G401.6 (cell line): ENCODE results near the gene TTC34.
"Not testable (repeated sequence)": the region's sequence is repeated elsewhere in the genome, so short reads cannot be mapped to it uniquely, and the experiment has no call there.

Source experiments
- FAIRE-seq: peaks from 2 replicates; lab custom pipeline; 2012; peaks lifted over from hg19 to GRCh38; lab: Jason Lieb, UNC

TTC34 gene

DNA sequence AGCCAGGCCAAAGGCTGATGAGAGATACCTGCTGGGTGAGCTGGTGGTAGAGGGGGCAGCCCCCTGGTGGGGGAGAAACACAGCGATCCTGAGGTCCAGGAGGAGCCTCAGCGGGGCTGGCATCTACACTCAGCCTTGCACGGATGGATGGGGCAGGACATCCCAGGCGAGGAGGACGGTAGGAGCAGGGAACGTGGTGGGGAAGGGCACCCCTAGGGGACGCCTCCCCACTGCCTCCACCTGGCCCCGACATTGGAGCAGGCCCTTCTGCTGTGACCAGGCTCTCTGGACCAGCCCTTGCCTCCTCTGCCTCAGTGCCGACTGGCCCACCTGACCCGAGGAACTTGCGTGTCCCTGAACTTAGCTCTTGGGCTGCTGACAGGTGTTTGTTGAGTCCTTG, 162.3 kb downstream of the TTC34 start:
- FAIRE-seq = no peak

DNA sequence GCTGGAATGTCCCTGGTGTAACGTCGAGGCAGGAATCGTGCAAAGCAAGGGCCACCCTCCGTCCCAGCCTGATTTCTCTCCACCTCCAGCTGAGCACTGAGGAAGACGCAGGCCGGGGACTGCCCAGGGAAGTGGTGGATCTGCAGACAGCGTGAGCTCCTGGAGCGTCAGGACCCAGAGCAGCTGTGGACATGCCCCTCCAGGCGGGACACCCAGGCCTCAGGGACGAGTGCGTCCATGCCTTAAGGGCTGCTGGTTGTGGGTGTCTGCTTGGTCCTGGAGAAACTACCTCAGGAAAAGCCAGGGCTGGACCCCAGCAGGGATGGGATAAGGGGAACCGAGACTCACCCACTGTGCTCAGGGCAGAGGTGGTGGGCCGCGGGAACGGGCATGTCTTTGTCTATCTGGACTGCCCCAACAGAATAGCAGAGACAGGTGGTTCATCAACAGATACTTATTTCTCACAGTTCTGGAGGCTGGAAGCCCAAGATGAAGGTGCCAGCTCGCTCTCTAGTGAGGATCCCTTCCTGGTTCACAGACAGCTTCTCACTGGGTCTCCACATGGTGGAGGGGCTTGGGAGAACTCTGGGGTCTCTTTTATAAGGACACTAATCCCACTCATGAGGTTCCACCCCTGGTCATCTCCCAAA, 162.9 kb downstream of the TTC34 start:
- FAIRE-seq = no peak

DNA sequence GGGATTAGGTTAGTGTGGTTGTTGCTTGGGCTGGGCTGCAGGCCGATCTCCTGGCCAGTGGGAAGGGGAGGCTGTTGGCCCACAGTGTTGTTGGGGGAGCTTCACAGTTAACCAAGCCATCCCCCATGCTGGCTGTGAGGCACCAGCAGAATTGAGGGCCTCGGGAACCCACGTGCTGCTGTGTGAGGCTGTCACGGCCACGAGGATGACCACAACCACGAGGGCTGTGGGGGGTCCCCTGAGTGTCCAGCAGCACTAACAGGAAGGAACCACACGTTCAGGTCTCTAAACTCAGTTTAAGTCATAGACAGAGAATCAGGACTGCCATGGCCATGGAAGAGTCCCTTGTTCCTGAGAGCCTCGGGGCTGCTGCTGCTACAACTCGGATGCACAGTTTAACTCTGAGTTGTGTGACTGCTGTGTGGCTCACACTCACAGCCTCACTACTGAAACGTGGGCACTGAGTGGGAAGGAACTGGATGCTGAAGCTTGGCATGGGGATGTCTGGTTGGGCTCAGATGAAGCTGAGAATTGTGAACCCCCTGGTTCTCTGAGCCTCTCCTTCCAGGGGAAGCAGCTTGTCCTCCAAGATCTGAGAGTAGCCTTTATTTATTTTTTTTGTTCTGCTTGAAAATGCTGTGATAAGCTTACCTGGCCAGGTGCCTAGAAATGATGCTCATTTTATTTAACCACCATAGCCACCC, 163.9 kb downstream of the TTC34 start:
- FAIRE-seq = no peak

GRCh38 chr1:2636733-2637132, 164.8 kb downstream of the TTC34 start:
- FAIRE-seq = no peak

DNA sequence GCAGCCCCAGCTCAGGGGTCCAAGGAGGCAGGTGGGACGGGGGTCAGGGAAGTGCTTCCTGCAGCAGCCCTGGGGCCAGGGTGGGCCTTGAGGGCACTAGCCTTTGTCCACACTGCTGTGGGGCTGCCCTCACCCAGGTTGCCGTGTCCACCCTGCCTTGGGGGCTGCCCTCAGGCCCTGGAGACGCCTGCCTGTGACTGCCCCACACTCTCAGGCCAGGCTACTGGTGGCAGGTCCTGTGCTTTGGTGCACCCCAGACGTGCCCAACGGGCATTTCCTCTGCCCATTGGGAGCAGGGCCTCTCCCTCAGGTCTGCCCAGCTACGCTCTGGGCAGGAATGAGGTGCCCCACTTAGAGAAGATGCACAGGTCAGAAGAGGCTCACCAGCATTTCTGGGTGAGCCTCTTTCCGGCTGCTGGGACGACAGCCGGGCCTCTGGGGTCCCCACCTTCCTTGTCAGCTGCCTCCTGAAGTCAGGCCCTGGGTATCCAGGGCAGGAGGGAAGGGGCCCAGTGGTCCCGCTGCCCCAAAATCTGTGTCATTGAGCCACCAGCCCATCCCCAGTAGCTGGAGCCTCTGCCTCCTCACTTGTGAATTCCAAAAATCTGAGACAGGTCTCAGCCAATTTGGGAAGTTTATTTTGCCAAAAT, 166.0 kb downstream of the TTC34 start:
- no peak for FAIRE-seq

GRCh38 chr1:2633936-2634491, 167.5 kb downstream of the TTC34 start:
- FAIRE-seq = no peak

DNA sequence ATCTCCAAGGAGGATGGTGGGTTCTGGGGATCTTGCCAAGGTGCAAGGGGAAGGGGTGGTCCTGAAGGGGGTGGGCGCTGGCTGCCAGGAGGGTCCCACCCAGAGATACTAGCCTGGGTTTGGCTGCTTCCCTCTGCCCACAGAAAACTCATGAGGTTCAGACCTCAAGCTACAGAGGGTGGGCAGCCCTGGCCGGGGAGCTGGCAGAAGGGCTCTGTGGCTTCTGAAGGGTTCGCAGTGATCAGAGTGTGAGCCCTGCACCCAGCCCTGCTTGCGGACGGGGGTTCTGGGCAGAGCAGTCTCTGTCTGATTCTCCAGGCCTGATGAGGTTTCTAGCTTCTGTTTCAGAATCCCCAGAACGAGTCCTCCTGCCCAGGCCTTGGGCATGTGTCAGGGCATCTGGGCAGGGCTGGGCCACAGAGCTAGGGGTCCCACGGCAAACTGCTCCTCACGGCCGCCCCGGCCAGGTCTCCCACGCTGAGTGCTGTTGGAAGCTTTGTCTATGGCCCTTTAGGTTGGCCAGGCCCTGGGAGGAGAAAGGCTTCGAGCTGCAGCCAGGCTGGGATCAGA, 168.0 kb downstream of the TTC34 start:
- FAIRE-seq = no peak

- FAIRE-seq = no peak
These were observed 168.7 kb downstream of the TTC34 start, which contains the start of gene MMEL1 for GRCh38 chr1:2632561-2633361. Gene MMEL1 (minus strand): TSS chr1:2633016. CDS start chr1:2629484, 3,532 bp downstream.

DNA sequence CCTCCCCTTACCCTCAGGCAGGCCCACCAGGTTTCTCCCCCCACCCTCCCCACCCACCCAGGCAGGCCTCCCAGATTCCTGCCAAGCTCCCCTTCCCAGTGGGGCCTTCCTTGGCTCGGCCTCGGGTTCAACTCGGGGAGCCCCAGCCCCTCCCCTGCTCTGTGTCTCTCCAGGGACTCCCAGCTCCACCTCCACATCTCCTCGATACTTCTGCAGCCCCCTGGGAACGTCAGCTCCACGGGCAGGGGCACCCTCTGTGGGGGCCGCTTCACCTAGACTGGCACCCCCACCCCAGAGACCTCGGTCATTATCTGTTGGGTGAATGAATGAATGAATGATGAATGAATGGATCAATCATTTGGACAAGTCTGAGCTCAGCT, 169.5 kb downstream of the TTC34 start:
- FAIRE-seq = no peak

GRCh38 chr1:2631136-2632050, 170.1 kb downstream of the TTC34 start:
- FAIRE-seq = no peak

DNA sequence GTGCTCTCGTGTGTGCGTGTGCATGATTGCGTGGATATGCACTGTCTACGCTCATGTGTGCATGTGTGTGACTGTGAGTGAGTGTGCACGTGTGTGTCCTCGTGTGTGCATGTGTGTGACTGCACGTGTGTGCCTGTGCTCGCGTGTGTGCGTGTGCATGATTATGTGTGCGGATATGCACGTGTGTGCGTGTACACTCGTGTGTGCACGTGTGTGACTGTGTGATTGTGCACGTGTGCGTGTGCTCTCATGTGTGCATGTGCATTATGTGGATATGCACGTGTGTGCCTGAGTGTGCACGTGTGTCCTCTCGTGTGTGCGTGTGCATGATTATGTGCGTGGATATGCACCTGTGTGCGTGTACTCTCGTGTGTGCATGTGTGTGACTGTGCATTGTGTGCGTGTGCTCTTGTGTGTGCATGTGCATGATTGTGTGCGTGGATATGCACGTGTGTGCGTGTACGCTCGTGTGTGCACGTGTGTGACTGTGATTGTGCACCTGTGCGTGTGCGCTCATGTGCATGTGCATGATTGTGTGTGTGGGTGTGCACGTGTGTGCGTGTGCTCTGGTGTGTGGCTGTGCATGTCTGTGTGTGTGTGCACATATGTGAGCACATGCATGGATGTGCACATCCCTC, 170.9 kb downstream of the TTC34 start:
- FAIRE-seq = no peak

GRCh38 chr1:2629627-2630497, 171.6 kb downstream of the TTC34 start:
- FAIRE-seq = no peak

DNA sequence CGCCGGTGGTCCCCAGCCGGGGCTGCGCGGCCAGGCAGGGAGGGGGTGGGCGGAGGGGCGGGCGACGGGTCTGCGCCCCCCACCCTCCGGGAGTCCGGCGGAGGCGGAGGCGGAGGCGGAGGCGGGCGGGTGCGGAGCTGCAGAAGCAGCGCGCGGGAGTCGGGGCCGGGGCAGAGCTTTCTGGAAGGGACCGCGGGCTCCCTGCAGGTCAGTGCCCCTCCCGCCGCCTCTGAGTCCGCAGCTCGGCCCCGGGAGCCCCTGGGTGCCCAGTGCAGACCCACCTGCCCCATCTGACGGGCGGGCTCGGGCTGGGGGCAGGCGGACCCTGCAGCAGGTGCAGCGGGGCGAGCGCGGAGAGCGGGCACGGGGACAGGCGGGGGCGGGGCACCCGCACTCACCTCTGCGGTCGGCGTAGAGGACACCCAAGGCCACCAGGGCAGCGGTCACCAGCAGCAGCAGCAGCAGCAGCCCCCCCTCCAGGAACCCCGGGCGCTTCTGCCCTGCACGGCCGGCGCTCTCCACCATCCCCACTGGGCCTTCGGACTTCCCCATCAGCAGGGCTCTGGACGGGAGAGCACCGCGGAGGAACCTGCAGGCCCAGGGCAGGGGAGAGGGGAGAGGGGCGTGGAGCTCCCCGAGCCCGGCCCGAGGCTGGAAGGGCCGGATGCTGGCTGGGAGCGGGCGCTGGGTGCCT, 172.4 kb downstream of the TTC34 start:
- FAIRE-seq = no peak

GRCh38 chr1:2628191-2628932, 173.1 kb downstream of the TTC34 start:
- FAIRE-seq = no peak

DNA sequence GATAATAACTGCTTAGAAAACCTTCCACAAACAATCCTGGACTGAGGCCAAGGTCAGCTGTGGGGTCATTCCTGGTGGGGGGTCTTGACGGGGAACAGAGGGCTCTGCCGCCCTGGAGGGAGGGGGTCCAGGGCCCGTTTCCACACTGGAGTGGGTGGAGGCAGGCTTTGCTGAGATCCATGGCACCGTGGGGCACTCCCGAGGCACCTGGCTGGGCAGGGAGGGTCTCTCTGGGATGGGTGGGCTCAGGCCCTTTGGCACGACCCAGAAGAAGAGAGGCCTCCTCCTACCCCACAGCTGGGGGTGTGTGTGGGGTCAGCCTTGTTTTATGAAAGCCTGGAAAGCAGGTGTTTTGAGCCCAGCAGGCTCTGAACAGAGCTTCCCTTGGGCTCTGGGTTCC, 173.7 kb downstream of the TTC34 start:
- FAIRE-seq = no peak

DNA sequence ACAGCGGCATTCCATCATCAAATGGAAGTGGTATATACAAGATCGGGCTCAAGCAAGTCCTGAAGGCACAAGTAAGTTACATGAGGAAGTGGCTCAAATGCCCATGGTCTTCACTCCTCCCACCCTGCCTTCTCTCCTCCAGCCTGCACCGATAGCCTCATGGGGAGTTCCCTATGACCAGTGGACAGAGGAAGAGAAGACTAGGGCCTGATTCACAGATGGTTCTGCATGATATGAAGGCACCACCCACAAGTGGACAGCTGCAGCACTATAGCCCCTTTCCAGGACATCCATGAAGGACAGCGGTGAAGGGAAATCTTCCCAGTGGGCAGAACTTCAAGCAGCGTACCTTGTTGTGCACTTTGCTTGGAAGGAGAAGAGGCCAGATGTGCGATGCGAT, 175.7 kb downstream of the TTC34 start:
- not testable (repeated sequence) for FAIRE-seq

GRCh38 chr1:2625311-2625710, 176.2 kb downstream of the TTC34 start:
- no peak for FAIRE-seq

DNA sequence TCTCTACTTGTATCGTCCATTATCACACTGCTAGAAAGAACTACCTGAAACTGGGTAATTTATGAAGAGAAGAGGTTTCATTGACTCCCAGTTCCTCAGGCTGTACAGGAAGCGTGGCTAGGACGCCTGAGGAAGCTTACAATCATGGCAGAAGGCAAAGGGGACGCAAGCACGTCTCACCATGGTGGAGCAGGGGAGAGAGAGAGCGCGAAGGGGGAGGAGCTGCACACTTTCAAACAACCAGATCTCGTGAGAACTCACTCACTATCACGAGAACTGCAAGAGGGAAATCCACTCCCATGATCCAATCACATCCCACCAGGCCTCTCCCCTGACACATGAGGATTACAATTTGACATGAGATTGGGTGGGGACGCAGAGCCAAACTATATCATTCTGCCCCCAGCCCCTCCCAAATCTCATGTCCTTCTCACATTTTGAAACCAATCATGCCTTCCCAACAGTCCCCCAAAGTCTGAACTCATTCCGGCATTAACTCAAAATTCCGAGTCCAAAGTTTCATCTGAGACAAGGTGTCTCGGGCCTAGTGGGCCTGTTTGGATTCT, 176.7 kb downstream of the TTC34 start:
- FAIRE-seq = no peak
